HL-60 (cell line): ENCODE measurements around the gene QARS1.

Experiments
- DNase-seq, 2 experiments: peaks; one replicate each; pipeline ENCODE4 v3.0.0-alpha.2; 2010 to 2020; ENCODE audit warnings: low read depth in 1 of 2, low spot score in 1 of 2
- H3K27ac ChIP-seq: fragments of 250-450 bp; sonication (Bioruptor Pico); replicated peaks from 2 replicates; pipeline ENCODE4 v1.5.1; 2020; ENCODE audit warnings: mild to moderate bottlenecking, moderate library complexity
- H3K27me3 ChIP-seq: fragments of 250-450 bp; sonication (Bioruptor Pico); 2 replicates; pipeline ENCODE4 v1.5.1; 2021; ENCODE audit warnings: mild to moderate bottlenecking, moderate library complexity; ENCODE audit not compliant: insufficient read depth, poor library complexity, severe bottlenecking
- H3K4me3 ChIP-seq: replicated peaks from 2 replicates; pipeline ENCODE4 v1.5.1; 2011; ENCODE audit warnings: mild to moderate bottlenecking, control low read depth, low read length; ENCODE audit not compliant: insufficient read depth
- GABPA ChIP-seq: IDR thresholded peaks from 2 replicates; pipeline ENCODE4 v1.6.1; 2012; ENCODE audit warnings: low read depth
- POLR2AphosphoS5 ChIP-seq: IDR thresholded peaks from 2 replicates; pipeline ENCODE4 v1.6.1; 2012; ENCODE audit warnings: low read depth
- SPI1 ChIP-seq: IDR thresholded peaks from 2 replicates; pipeline ENCODE4 v1.6.1; 2012; ENCODE audit warnings: low read depth, mild to moderate bottlenecking, borderline replicate concordance
- TF ChIP-seq, protein P1 (sequence below): IDR thresholded peaks from one replicate; pipeline ENCODE4 v1.5.1; 2011; ENCODE audit warnings: low read length, control low read depth, inconsistent platforms; ENCODE audit not compliant: insufficient read depth
- TF ChIP-seq, protein P2 (sequence below): IDR thresholded peaks from 2 replicates; pipeline ENCODE4 v1.6.1; 2012; ENCODE audit warnings: low read depth; ENCODE audit not compliant: insufficient replicate concordance

Gene QARS1

DNA sequence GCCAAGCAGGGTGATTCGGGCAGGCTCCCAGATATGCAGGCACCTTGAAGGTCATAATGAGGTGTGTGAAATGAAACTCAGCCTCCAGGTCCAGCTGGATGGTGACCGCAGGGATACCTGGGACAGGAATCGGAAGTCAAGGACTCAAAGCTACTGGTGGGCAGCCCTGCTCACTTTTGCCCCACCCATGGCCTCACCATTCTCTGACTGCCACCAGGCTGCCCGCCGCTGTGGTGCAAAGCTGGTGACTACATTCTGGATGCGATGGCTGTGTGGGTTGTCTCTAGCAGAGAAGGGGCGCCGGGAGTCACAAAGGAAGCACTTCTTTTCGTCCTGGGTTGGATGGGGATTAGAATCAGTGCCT lies 27.5 kb upstream of the QARS1 start:
- TF ChIP-seq, protein P1, sequence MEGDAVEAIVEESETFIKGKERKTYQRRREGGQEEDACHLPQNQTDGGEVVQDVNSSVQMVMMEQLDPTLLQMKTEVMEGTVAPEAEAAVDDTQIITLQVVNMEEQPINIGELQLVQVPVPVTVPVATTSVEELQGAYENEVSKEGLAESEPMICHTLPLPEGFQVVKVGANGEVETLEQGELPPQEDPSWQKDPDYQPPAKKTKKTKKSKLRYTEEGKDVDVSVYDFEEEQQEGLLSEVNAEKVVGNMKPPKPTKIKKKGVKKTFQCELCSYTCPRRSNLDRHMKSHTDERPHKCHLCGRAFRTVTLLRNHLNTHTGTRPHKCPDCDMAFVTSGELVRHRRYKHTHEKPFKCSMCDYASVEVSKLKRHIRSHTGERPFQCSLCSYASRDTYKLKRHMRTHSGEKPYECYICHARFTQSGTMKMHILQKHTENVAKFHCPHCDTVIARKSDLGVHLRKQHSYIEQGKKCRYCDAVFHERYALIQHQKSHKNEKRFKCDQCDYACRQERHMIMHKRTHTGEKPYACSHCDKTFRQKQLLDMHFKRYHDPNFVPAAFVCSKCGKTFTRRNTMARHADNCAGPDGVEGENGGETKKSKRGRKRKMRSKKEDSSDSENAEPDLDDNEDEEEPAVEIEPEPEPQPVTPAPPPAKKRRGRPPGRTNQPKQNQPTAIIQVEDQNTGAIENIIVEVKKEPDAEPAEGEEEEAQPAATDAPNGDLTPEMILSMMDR, result no peak
- TF ChIP-seq GABPA (no peak), SPI1 (no peak), POLR2AphosphoS5 (no peak)
- TF ChIP-seq, protein P2, sequence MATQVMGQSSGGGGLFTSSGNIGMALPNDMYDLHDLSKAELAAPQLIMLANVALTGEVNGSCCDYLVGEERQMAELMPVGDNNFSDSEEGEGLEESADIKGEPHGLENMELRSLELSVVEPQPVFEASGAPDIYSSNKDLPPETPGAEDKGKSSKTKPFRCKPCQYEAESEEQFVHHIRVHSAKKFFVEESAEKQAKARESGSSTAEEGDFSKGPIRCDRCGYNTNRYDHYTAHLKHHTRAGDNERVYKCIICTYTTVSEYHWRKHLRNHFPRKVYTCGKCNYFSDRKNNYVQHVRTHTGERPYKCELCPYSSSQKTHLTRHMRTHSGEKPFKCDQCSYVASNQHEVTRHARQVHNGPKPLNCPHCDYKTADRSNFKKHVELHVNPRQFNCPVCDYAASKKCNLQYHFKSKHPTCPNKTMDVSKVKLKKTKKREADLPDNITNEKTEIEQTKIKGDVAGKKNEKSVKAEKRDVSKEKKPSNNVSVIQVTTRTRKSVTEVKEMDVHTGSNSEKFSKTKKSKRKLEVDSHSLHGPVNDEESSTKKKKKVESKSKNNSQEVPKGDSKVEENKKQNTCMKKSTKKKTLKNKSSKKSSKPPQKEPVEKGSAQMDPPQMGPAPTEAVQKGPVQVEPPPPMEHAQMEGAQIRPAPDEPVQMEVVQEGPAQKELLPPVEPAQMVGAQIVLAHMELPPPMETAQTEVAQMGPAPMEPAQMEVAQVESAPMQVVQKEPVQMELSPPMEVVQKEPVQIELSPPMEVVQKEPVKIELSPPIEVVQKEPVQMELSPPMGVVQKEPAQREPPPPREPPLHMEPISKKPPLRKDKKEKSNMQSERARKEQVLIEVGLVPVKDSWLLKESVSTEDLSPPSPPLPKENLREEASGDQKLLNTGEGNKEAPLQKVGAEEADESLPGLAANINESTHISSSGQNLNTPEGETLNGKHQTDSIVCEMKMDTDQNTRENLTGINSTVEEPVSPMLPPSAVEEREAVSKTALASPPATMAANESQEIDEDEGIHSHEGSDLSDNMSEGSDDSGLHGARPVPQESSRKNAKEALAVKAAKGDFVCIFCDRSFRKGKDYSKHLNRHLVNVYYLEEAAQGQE, result no peak
- Histone ChIP-seq H3K27me3 (no peaks in the 10 kb centered on the region), H3K27ac (no peak overlapping the region), H3K4me3 (no peak overlapping the region)
- DNase-seq, result no peak

DNA sequence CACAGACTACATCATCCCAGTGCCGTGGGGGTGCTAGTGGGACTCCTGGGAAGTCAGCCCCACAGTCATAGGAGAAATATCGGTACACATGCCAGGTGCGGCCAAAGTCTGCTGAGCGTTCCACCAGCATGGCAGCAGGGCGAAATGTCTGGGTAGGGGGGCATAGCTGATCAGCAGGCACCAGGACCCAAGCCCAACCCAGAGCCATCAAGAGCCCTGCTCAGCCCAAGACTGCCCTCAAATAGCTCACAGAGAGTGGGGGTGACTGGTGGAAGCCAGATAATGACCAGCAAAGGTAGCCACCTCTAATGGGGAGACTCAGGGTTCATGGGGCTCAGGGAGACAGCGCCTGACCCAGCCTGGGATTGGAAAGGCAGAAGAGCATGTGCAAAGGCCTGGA lies 27.0 kb upstream of the QARS1 start:
- no peak for DNase-seq
- no peaks in the 10 kb centered on the region for H3K27me3 ChIP-seq
- no peak overlapping the region for H3K4me3 ChIP-seq
- H3K27ac ChIP-seq, result no peak overlapping the region
- TF ChIP-seq POLR2AphosphoS5, result no peak
- TF ChIP-seq, protein P2, result no peak
- TF ChIP-seq, protein P1, result no peak
- TF ChIP-seq GABPA, result no peak
- no peak for TF ChIP-seq SPI1

DNA sequence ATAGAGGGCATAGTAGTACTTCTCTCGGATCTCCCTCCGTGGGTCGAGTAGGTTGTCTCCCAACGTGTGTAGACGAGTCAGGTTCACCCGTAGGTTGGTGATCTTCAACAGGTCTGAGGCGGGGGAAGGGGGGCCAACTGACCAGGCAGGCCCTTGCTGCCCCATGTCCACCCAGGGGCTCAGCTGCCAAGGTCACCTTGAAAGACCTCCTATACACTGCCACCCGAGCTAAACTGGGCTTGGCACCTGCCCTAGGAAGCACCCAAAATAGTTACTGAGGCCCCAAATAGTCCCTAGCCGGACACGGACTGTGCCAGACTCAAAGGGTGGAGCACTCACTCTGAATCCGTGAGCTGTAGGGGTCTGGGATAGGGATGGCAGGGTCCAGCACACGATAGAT lies 26.5 kb upstream of the QARS1 start:
- Histone ChIP-seq H3K27ac (no peak overlapping the region), H3K27me3 (no peaks in the 10 kb centered on the region), H3K4me3 (no peak overlapping the region)
- DNase-seq, result no peak
- TF ChIP-seq, protein P1, result no peak
- no peak for TF ChIP-seq GABPA
- TF ChIP-seq POLR2AphosphoS5, result no peak
- no peak for TF ChIP-seq SPI1
- TF ChIP-seq, protein P2, result no peak
